GM12892 (cell line): ENCODE results near the gene FBLN2.

ENCODE experiments used
- POLR2A ChIP-seq: IDR thresholded peaks from 2 replicates; pipeline ENCODE4 v1.6.1; 2011; ENCODE audit warnings: low read depth, low read length, control low read depth
- POLR2AphosphoS5 ChIP-seq: IDR thresholded peaks from 2 replicates; pipeline ENCODE4 v1.6.1; 2011; ENCODE audit warnings: low read depth, low read length, control low read depth
- TAF1 ChIP-seq: IDR thresholded peaks from 2 replicates; pipeline ENCODE4 v1.6.1; 2011; ENCODE audit warnings: low read depth, mild to moderate bottlenecking, control low read depth, low read length, borderline replicate concordance

GRCh38 chr3:13524979-13525669 lies 23.8 kb upstream of the FBLN2 start:
- TF ChIP-seq TAF1: no peak
- no peak for TF ChIP-seq POLR2A
- no peak for TF ChIP-seq POLR2AphosphoS5
